Activated CD4-positive, alpha-beta T cell treated with anti-CD3 and anti-CD28 coated beads, Interleukin-2, amount 50 U/mL, for 48 hours (primary cell): ENCODE results near the gene ODAD4.

Source experiments
- DNase-seq, 2 experiments: peaks; one replicate each; pipeline ENCODE4 v3.0.0-alpha.2; 2020

ODAD4 gene

GRCh38 chr17:41942626-41943373 is 12.4 kb downstream of the ODAD4 start:
- no peak for DNase-seq

GRCh38 chr17:41943492-41943891 is 13.1 kb downstream of the ODAD4 start:
- no peak for DNase-seq

- no peak for DNase-seq
Measured at GRCh38 chr17:41944943-41945342, 14.5 kb downstream of the ODAD4 start.

- no peak for DNase-seq
Measured at GRCh38 chr17:41948762-41949460, 18.5 kb downstream of the ODAD4 start.

- DNase-seq, result no peak
Measured at GRCh38 chr17:41956522-41956921, 26.1 kb downstream of the ODAD4 start.

GRCh38 chr17:41957031-41957868 is 26.8 kb downstream of the ODAD4 start:
- DNase-seq, result no peak

- DNase-seq, result no peak
Measured at GRCh38 chr17:41957869-41958439, 27.5 kb downstream of the ODAD4 start.

GRCh38 chr17:41959030-41959335 is 28.6 kb downstream of the ODAD4 start:
- no peak for DNase-seq

DNA sequence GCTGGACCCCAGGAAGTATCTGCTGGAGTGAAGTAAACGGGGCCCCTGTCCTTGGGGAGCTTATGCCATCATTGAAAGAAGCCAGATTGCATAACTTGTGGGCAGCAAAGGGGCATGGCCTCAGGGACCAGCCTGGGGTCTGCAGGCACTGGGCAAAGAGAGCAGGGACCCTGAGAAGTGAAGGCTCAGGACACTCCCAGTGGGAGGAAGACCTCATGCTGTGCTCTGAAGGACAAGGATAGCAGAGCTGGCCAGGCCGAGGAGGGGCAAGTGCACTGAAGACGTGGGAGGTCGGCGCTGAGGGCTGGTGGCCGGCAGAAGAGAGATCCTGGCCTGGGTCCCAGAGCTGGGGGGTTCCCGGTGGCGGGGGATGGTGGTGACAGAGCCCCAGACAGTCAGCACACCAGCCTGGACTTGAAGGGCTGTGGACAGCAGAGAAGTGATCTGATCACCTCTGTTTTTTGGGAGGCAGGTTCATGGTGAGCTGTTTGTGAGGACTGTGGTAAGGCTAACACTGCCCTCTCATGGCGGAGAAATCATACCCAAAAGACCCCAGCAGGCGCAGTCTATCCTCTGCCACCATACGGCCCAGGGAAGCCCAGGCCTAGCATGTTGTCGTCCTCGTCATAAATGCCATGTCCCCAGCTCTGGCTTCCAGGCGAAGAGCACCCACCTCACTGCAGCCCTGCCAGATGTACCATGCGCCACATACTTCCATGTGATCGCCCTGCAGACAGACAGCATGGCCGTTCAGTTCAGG is 29.1 kb downstream of the ODAD4 start:
- no peak for DNase-seq

DNA sequence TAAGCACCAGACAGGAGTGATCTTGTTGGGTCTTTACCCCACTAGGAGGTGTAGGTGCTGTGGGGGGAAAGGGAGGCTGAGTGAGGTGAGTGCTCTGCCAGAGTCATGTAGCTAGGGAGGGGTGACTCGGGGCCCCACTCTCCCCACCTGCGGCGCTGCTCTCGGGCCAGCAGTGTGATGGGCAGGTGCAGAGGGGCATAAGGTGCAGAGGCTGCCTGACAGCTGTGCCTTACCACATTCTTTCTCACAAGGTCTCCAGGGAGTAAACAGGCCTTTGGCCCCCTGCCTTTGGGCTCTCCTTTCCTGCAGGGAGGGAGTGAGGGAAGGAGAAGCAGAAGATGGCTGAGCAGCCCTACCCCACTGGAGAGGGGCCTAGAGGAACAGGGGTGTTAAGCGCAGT is 31.7 kb downstream of the ODAD4 start:
- DNase-seq, result no peak

DNA sequence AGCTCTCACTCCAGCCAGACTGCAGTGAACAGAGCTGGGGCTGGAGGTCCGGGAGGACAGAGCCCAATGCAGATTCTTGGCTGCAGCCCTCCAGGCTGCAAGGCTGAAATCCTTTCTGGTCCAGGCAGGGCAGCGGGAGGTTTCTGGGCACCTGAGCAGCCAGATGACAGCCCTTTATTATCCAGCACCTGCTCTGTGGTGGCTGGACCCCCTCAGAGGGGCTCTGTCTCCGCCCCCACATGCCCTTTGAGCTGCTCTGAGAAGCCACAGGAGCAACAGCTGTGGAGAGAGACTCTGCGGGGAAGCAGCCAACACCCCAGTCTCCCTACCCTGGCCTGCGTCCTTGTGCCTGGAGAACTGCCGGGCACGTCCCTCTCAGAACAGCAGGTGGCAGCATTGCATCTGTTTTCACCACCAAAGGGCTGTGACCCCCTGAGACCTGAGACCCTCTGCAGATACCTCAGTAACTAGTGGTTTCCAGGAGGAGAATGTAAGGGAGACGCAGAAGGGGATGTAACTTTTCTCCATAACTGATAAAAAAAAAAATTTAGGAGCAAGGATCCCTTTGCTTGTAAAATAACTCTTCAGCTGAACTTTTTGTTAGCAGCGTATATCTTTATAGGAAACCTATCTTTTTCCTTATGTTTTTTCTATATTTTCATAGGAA is 32.5 kb downstream of the ODAD4 start:
- DNase-seq, result peak; percentile 72 to 78

GRCh38 chr17:41965694-41966462 is 35.5 kb downstream of the ODAD4 start:
- peak; percentile 75 to 82 for DNase-seq

DNA sequence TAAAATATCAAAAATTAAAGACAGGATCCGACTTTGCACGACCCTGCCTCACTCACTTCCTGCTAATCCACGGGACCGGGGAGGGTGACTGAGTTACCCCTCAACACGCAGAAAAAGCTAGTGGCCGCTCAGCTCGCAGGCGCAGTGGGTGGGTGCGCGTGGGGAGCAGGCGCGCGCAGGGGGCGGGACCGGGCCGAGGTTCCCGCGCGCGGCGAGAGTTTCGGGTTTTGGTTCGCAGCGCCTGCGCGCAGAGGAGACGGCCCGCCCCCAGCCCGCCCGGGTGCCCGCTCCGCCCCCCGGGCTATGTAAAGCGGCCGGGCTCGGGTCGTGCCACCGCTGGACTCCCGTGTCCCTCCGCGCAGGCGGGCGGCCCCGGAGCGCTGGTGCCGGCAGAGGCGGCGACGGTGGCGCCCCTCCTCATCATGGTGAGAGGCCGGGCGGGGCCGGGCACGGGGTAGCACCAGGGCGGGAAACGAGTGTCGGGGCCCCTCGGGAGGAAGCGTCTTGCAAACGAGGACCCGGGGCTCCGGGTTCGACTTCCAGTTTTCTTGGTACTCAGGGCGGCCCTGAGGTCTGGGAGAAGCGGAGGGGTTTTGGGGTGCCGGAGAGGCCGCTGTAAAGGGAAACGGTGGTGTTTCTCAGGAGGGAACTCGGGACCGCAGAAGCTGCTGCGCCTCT is 36.2 kb downstream of the ODAD4 start, which contains the start of gene CNP:
Gene CNP, plus strand, starts transcription at position 333 of the 678 bp plus-strand sequence. Its CDS starts 90 bp downstream, at position 423.
- peak; percentile 89 to 90 for DNase-seq

- DNase-seq, result peak; percentile 42 to 52
Measured at GRCh38 chr17:41967141-41967920, 36.9 kb downstream of the ODAD4 start.

DNA sequence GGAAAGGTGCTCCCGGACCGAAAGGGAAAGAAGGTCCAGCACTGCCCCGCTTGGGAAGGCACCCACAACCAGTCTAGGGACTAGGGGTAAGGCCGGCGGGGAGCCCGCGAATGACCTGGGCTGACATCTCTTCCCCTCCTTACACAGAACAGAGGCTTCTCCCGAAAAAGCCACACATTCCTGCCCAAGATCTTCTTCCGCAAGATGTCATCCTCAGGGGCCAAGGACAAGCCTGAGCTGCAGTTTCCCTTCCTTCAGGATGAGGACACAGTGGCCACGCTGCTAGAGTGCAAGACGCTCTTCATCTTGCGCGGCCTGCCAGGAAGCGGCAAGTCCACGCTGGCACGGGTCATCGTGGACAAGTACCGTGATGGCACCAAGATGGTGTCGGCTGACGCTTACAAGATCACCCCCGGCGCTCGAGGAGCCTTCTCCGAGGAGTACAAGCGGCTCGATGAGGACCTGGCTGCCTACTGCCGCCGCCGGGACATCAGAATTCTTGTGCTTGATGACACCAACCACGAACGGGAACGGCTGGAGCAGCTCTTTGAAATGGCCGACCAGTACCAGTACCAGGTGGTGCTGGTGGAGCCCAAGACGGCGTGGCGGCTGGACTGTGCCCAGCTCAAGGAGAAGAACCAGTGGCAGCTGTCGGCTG is 37.6 kb downstream of the ODAD4 start:
- no peak for DNase-seq

DNA sequence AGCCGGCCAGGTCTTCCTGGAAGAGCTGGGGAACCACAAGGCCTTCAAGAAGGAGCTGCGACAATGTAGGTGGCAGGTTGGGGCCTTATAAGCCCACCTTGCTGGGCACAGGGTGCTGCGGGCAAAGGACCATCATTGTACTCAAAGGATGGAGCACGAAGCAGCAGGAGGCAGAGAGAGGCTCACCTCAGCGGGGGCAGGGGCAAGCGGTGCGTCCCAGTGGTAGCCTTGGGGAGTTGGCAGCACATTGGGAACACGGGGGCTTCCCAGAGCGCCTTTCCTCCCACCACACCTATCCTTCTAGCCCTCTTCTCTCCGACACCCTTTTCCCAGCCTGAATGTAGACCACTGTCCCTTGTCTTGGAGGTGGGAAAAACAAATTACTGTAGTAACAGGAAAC is 38.3 kb downstream of the ODAD4 start:
- no peak for DNase-seq

DNA sequence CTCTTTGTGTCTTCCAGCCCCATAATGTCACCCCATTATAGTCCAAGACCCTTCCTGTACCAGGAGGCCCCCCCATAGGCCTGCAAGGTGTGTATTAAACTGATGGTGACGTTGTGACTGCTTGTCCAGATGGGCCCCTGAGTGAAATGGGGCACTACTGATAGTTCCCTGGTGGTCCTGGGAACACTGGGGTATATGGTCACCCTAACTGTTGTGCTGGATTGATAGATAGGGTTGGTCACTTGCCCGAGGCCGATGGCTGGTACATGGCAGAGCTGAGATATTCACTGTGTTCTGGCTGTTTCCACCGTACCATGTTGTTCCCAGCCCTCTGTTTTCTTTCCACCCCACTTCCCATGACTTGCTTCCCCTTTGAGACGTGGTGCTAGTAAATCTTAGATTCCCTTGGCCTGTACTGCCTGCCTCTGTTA is 40.5 kb downstream of the ODAD4 start:
- no peak for DNase-seq

- no peak for DNase-seq
Measured at GRCh38 chr17:41971721-41972523, 41.5 kb downstream of the ODAD4 start.
